ENCODE measurements around the gene POR.

Gene POR

GRCh38 chr7:75924256-75924655 lies 9.3 kb downstream of the POR start:
- no peak for DNase-seq (ENCODE audit: extremely low spot score)
- TF ChIP-seq, protein P1, sequence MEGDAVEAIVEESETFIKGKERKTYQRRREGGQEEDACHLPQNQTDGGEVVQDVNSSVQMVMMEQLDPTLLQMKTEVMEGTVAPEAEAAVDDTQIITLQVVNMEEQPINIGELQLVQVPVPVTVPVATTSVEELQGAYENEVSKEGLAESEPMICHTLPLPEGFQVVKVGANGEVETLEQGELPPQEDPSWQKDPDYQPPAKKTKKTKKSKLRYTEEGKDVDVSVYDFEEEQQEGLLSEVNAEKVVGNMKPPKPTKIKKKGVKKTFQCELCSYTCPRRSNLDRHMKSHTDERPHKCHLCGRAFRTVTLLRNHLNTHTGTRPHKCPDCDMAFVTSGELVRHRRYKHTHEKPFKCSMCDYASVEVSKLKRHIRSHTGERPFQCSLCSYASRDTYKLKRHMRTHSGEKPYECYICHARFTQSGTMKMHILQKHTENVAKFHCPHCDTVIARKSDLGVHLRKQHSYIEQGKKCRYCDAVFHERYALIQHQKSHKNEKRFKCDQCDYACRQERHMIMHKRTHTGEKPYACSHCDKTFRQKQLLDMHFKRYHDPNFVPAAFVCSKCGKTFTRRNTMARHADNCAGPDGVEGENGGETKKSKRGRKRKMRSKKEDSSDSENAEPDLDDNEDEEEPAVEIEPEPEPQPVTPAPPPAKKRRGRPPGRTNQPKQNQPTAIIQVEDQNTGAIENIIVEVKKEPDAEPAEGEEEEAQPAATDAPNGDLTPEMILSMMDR (IDR thresholded peaks at IDR 0.05; ENCODE audit: control extremely low read depth, extremely low read depth, low read depth, missing control alignments): no peak
- ChIA-PET POLR2A (interaction anchor here (3.2 kb wide), 1 partner anchor 8 kb away, joined by 21 read pairs; the partner anchor contains the start of gene POR), CTCF (interaction anchor here (1.1 to 1.9 kb wide), 2 partner anchors 58 to 79 kb away, joined by 3 to 5 read pairs; no protein-coding TSS in a partner anchor)

GRCh38 chr7:75924889-75925288 lies 9.9 kb downstream of the POR start:
- TF ChIP-seq, protein P1 (IDR thresholded peaks at IDR 0.05; ENCODE audit: control extremely low read depth, extremely low read depth, low read depth, missing control alignments): no peak
- DNase-seq (ENCODE audit: extremely low spot score): no peak
- ChIA-PET POLR2A (interaction anchor here (3.2 kb wide), 1 partner anchor 9 kb away, joined by 21 read pairs; the partner anchor contains the start of gene POR), CTCF (interaction anchor here (0.7 to 2.1 kb wide), 6 partner anchors 9 to 96 kb away, joined by 3 to 6 read pairs (median 3); partner anchors contain the start of gene POR)

GRCh38 chr7:75925717-75926435 lies 10.9 kb downstream of the POR start:
- TF ChIP-seq, protein P1 (IDR thresholded peaks at IDR 0.05; ENCODE audit: control extremely low read depth, extremely low read depth, low read depth, missing control alignments): no peak
- POLR2A ChIA-PET: interaction anchor here (3.2 kb wide), 1 partner anchor 10 kb away, joined by 21 read pairs; the partner anchor contains the start of gene POR
- CTCF ChIA-PET: interaction anchor here (1.0 to 2.1 kb wide), 5 partner anchors 11 to 95 kb away, joined by 3 to 6 read pairs (median 3); partner anchors contain the start of gene POR
- no peak for DNase-seq (ENCODE audit: extremely low spot score)

DNA sequence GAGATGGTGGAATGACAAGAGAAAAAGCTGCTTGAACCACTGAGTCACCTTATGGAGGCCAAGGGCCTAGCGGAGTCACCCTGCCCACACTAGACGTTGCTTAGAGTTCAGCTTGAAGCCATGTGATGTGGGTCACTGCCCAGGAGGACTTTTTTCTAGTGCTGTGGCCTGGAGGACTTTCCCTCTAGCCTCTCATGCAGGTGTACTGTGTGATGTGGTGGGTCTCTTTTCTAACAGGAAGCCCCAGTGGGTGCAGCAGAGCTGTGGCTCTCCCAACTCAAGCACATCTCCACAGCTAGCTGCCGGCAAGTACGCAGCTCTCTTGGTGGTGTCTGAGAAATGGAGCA lies 13.6 kb downstream of the POR start:
- CTCF ChIA-PET: interaction anchor here (0.8 to 2.9 kb wide), 6 partner anchors 13 to 91 kb away, joined by 3 to 10 read pairs (median 4); no protein-coding TSS in a partner anchor
- DNase-seq (ENCODE audit: extremely low spot score): peak; percentile 64
- TF ChIP-seq, protein P1 (IDR thresholded peaks at IDR 0.05; ENCODE audit: control extremely low read depth, extremely low read depth, low read depth, missing control alignments): no peak
- POLR2A ChIA-PET: interaction anchor here (1.6 kb wide), 1 partner anchor 13 kb away, joined by 11 read pairs; the partner anchor contains the start of gene POR

DNA sequence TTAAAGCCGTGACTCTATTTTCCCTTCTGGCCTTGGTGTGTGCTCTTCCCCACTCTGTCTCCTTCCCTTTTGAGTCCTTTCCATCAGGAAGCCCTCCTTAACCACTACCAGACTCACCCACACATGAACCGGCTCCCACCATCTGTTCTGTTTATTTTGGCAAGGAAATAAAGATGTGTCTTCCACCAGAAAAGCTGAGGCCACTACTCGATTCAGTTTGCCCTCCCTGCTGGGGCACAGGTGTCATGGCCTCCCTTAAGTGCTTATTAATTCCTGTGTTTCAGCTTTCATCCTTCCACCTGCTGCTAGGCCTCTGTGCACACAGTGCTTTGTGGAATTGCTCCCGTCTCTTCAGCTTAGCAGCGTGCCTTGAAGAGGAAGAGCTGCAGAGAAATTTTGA lies 16.7 kb downstream of the POR start:
- no peak for DNase-seq (ENCODE audit: extremely low spot score)
- TF ChIP-seq, protein P1 (IDR thresholded peaks at IDR 0.05; ENCODE audit: control extremely low read depth, extremely low read depth, low read depth, missing control alignments): no peak
- POLR2A ChIA-PET: no interaction called here

DNA sequence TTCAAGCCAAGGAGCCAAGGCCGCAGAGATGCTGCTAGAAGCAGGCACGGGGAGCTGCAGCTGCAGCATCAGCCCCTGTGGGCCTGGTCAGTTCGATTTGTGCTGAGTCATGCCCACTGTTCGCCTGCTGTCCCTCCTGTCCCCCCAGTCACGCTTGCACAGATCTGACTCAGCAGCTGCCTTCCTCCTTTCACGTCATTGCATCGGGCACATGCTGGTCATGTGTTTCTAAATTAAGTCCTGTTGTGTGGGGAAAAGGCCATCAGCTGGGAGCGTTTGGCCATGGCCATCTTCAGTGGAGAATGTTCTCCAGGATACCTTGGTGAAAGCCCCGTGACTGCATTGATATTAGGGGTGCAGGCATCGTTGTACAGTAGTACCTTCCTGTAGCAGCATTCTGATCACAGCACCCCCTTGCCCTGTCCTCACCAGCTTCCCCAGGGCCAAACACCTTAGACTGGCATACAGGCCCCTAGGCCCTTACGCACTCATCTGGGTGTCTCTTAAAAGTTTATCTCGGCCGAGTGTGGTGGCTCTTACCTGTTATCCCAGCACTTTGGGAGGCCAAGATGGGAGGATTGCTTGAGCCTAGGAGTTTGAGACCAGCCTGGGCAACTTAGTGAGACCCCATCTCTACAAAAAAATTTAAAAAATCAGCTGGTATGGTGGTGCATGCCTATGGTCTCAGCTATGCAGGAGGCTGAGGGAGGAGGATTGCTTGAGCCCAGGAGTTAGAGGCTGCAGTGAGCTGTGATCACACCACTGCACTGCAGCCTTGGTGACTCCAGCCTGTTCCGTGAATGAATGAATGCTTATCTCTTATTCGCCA lies 23.2 kb downstream of the POR start:
- CTCF ChIA-PET: interaction anchor here (1.3 to 1.9 kb wide), 2 partner anchors 8 to 83 kb away, joined by 4 to 6 read pairs; no protein-coding TSS in a partner anchor

More for the DNA sequence above, 16.7 kb downstream of the POR start:
- CTCF ChIA-PET: no interaction called here

More for the DNA sequence above, 23.2 kb downstream of the POR start:
- DNase-seq (ENCODE audit: extremely low spot score): no peak
- POLR2A ChIA-PET: interaction anchor here (0.7 kb wide), 1 partner anchor 17 kb away, joined by 3 read pairs; no protein-coding TSS in a partner anchor
- TF ChIP-seq, protein P1 (IDR thresholded peaks at IDR 0.05; ENCODE audit: control extremely low read depth, extremely low read depth, low read depth, missing control alignments): no peak

Measured in GM10248 (cell line).